H9 (cell line): ENCODE results near the gene FAM25A. TPM values are rescaled to one million over a fixed set of nuclear protein-coding genes. Genes with fewer than 3 reads are reported as not detected.

ENCODE experiments used
- DNase-seq: peaks from one replicate; pipeline ENCODE4 v3.0.0-alpha.2; 2017
- H2AFZ ChIP-seq: one replicate; pipeline ENCODE4 v1.6.1; 2013; ENCODE audit warnings: mild to moderate bottlenecking, low read length, control low read depth, moderate library complexity
- H2AK5ac ChIP-seq: 2 replicates; pipeline ENCODE4 v1.6.1; 2013; ENCODE audit warnings: low read length, control low read depth, mixed read lengths; ENCODE audit not compliant: insufficient read length
- H2BK120ac ChIP-seq: one replicate; pipeline ENCODE4 v1.6.1; 2013; ENCODE audit warnings: low read depth, mild to moderate bottlenecking, low read length, control low read depth, inconsistent platforms; ENCODE audit not compliant: poor library complexity, severe bottlenecking
- H2BK12ac ChIP-seq: 2 replicates; pipeline ENCODE4 v1.6.1; 2013; ENCODE audit warnings: low read length, control low read depth, mixed read lengths, low read depth; ENCODE audit not compliant: insufficient read length
- H2BK15ac ChIP-seq: 2 replicates; pipeline ENCODE4 v1.6.1; 2013; ENCODE audit warnings: low read depth, low read length, control low read depth
- H2BK20ac ChIP-seq: one replicate; pipeline ENCODE4 v1.6.1; 2013; ENCODE audit warnings: low read depth, mild to moderate bottlenecking, low read length, control low read depth, inconsistent platforms; ENCODE audit not compliant: poor library complexity, severe bottlenecking
- H2BK5ac ChIP-seq: 2 replicates; pipeline ENCODE4 v1.6.1; 2013; ENCODE audit warnings: low read length, control low read depth, mixed read lengths; ENCODE audit not compliant: insufficient read length
- H3K14ac ChIP-seq: 2 replicates; pipeline ENCODE4 v1.6.1; 2013; ENCODE audit warnings: low read length, control low read depth; ENCODE audit not compliant: insufficient read depth
- H3K18ac ChIP-seq: 2 replicates; pipeline ENCODE4 v1.6.1; 2013; ENCODE audit warnings: low read depth, mild to moderate bottlenecking, mixed read lengths, low read length, control low read depth; ENCODE audit not compliant: insufficient read length
- H3K23ac ChIP-seq: 2 replicates; pipeline ENCODE4 v1.6.1; 2013; ENCODE audit warnings: low read length, control low read depth, mixed read lengths, low read depth; ENCODE audit not compliant: insufficient read length
- H3K23me2 ChIP-seq: 2 replicates; pipeline ENCODE4 v1.6.1; 2013; ENCODE audit warnings: low read depth, mild to moderate bottlenecking, mixed read lengths, low read length, control low read depth; ENCODE audit not compliant: insufficient read length, poor library complexity, severe bottlenecking
- H3K27ac ChIP-seq: 2 replicates; pipeline ENCODE4 v1.5.1; 2013; ENCODE audit warnings: low read length, control low read depth, mixed read lengths, low read depth; ENCODE audit not compliant: insufficient read length
- H3K27me3 ChIP-seq: 2 replicates; pipeline ENCODE4 v1.6.1; 2013; ENCODE audit warnings: low read length, control low read depth, inconsistent platforms; ENCODE audit not compliant: insufficient read depth
- H3K4ac ChIP-seq: 2 replicates; pipeline ENCODE4 v1.6.1; 2013; ENCODE audit warnings: low read depth, mild to moderate bottlenecking, control low read depth, inconsistent platforms, low read length, moderate library complexity
- H3K4me1 ChIP-seq: 2 replicates; pipeline ENCODE4 v1.6.1; 2013; ENCODE audit warnings: low read length, control low read depth, inconsistent platforms; ENCODE audit not compliant: insufficient read depth
- H3K4me2 ChIP-seq: 2 replicates; pipeline ENCODE4 v1.6.1; 2013; ENCODE audit warnings: low read length, control low read depth, mixed read lengths; ENCODE audit not compliant: insufficient read length, insufficient read depth
- H3K56ac ChIP-seq: 2 replicates; pipeline ENCODE4 v1.6.1; 2013; ENCODE audit warnings: low read depth, mild to moderate bottlenecking, mixed read lengths, low read length, control low read depth; ENCODE audit not compliant: insufficient read length
- H3K79me1 ChIP-seq: 2 replicates; pipeline ENCODE4 v1.6.1; 2013; ENCODE audit warnings: low read depth, mild to moderate bottlenecking, moderate library complexity, low read length, control low read depth, inconsistent platforms; ENCODE audit not compliant: insufficient read depth, poor library complexity, severe bottlenecking
- H3K79me2 ChIP-seq: 2 replicates; pipeline ENCODE4 v1.6.1; 2013; ENCODE audit warnings: low read length, control low read depth, inconsistent platforms; ENCODE audit not compliant: insufficient read depth
- H3K9ac ChIP-seq: 2 replicates; pipeline ENCODE4 v1.6.1; 2013; ENCODE audit warnings: low read length, control low read depth, mixed read lengths; ENCODE audit not compliant: insufficient read length; ENCODE audit errors: extremely low read depth
- H3K9me3 ChIP-seq: one replicate; pipeline ENCODE4 v1.6.1; 2013; ENCODE audit warnings: low read depth, low read length, inconsistent platforms; ENCODE audit not compliant: control insufficient read depth
- H3T11ph ChIP-seq: one replicate; pipeline ENCODE4 v1.6.1; 2013; ENCODE audit warnings: mild to moderate bottlenecking, low read length, control low read depth, inconsistent platforms
- H4K20me1 ChIP-seq: one replicate; pipeline ENCODE4 v1.6.1; 2013; ENCODE audit not compliant: control insufficient read depth, insufficient read length, insufficient read depth
- H4K5ac ChIP-seq: 2 replicates; pipeline ENCODE4 v1.6.1; 2013; ENCODE audit warnings: low read depth, mild to moderate bottlenecking, mixed read lengths, low read length, control low read depth; ENCODE audit not compliant: insufficient read length
- H4K8ac ChIP-seq: replicated peaks from 2 replicates; pipeline ENCODE4 v1.6.1; 2013; ENCODE audit warnings: low read length, control low read depth, mixed read lengths, low read depth; ENCODE audit not compliant: insufficient read length
- H4K91ac ChIP-seq: 2 replicates; pipeline ENCODE4 v1.6.1; 2013; ENCODE audit warnings: low read depth, mild to moderate bottlenecking, moderate library complexity, mixed read lengths, low read length, control low read depth; ENCODE audit not compliant: insufficient read length
- H3K27ac Mint-ChIP-seq, 3 experiments: 2 replicates in 2 of 3; 3 replicates in 1 of 3; pipeline ENCODE4 v1.8.0; 2020 to 2021; ENCODE audit warnings: mixed read lengths in 3 of 3, mild to moderate bottlenecking in 1 of 3, moderate library complexity in 1 of 3
- H3K27me3 Mint-ChIP-seq: 2 replicates; pipeline ENCODE4 v1.8.0; 2021; ENCODE audit warnings: low read depth, mild to moderate bottlenecking, moderate library complexity, mixed read lengths
- H3K36me3 Mint-ChIP-seq, 3 experiments: 2 replicates in 2 of 3; 3 replicates in 1 of 3; pipeline ENCODE4 v1.8.0; 2020 to 2021; ENCODE audit warnings: low read depth in 3 of 3, mixed read lengths in 3 of 3; ENCODE audit not compliant: insufficient read depth in 1 of 3
- H3K4me1 Mint-ChIP-seq, 2 experiments: 2 replicates each; pipeline ENCODE4 v1.8.0; 2020; ENCODE audit warnings: mixed read lengths in 2 of 2
- H3K4me3 Mint-ChIP-seq, 2 experiments: 2 replicates in 1 of 2; 3 replicates in 1 of 2; pipeline ENCODE4 v1.8.0; 2020 to 2021; ENCODE audit warnings: mild to moderate bottlenecking in 2 of 2, mixed read lengths in 2 of 2, moderate library complexity in 1 of 2
- H3K9me3 Mint-ChIP-seq, 2 experiments: 2 replicates in 1 of 2; 3 replicates in 1 of 2; pipeline ENCODE4 v1.8.0; 2020; ENCODE audit warnings: mild to moderate bottlenecking in 2 of 2, mixed read lengths in 2 of 2, moderate library complexity in 1 of 2
- WGBS: extraction: QIAGEN DNeasy Blood & Tissue Kit; methylation state at CpG from one replicate; pipeline ENCODE4 v1.1.7; 2013; ENCODE audit warnings: missing lambda C conversion rate, low lambda C conversion rate, mixed read lengths; ENCODE audit not compliant: insufficient read length; ENCODE audit errors: extremely low coverage; 5-methylcytosine and 5-hydroxymethylcytosine counted together
- total RNA-seq: library from RNA; stranded (reverse); gene quantifications from 2 replicates; pipeline ENCODE4 v1.2.1, GENCODE V29; 2021
- TF ChIP-seq, protein P1 (sequence below): fragments of 200-600 bp; sonication (generic); conservative IDR thresholded peaks from 3 replicates; pipeline ENCODE4 v1.8.0; 2021; ENCODE audit warnings: antibody characterized with exemption, mild to moderate bottlenecking

The FAM25A gene
- total RNA-seq, 1 experiment from 2014 or later = not detected

- H3K79me2 ChIP-seq = no peaks in the 10 kb centered on the region
- no peaks in the 10 kb centered on the region for H3K27me3 Mint-ChIP-seq
- no peak overlapping the region for H3K9ac ChIP-seq
- no peak overlapping the region for H4K8ac ChIP-seq
- H2AK5ac ChIP-seq = no peak overlapping the region
- H2BK15ac ChIP-seq = no peak overlapping the region
- H3K9me3 ChIP-seq = no peaks in the 10 kb centered on the region
- H3K27me3 ChIP-seq = no peaks in the 10 kb centered on the region
- TF ChIP-seq, protein P1, sequence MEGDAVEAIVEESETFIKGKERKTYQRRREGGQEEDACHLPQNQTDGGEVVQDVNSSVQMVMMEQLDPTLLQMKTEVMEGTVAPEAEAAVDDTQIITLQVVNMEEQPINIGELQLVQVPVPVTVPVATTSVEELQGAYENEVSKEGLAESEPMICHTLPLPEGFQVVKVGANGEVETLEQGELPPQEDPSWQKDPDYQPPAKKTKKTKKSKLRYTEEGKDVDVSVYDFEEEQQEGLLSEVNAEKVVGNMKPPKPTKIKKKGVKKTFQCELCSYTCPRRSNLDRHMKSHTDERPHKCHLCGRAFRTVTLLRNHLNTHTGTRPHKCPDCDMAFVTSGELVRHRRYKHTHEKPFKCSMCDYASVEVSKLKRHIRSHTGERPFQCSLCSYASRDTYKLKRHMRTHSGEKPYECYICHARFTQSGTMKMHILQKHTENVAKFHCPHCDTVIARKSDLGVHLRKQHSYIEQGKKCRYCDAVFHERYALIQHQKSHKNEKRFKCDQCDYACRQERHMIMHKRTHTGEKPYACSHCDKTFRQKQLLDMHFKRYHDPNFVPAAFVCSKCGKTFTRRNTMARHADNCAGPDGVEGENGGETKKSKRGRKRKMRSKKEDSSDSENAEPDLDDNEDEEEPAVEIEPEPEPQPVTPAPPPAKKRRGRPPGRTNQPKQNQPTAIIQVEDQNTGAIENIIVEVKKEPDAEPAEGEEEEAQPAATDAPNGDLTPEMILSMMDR = no peak
- H2BK20ac ChIP-seq = no peak overlapping the region
- no peak overlapping the region for H3K18ac ChIP-seq
- no peak overlapping the region for H2BK120ac ChIP-seq
- H3K23ac ChIP-seq = no peak overlapping the region
- DNase-seq = no peak
- no CpG with 5 or more reads among the region's 28 CpGs for WGBS
- no peak overlapping the region for H2BK12ac ChIP-seq
- no peak overlapping the region for H3K27ac ChIP-seq
- no peak overlapping the region for H3K4me2 ChIP-seq
- H3T11ph ChIP-seq = no peak overlapping the region
- H3K4ac ChIP-seq = no peak overlapping the region
- H3K23me2 ChIP-seq = no peaks in the 10 kb centered on the region
- H3K4me1 ChIP-seq = no peaks in the 10 kb centered on the region; the same call in 1 of the 2 replicates
- H4K20me1 ChIP-seq = no peaks in the 10 kb centered on the region
- H4K5ac ChIP-seq = no peak overlapping the region
- H3K27ac Mint-ChIP-seq = no peak overlapping the region
- H3K14ac ChIP-seq = no peak overlapping the region
- H3K9me3 Mint-ChIP-seq = peaks cover 12 to 15% of the 10 kb centered on the region in 2 experiments
- H3K4me1 Mint-ChIP-seq = peaks cover 0 to 3% of the 10 kb centered on the region in 2 experiments; a peak in 2 of 4 replicates
- H2BK5ac ChIP-seq = no peak overlapping the region
- no peak overlapping the region for H4K91ac ChIP-seq
- no peak overlapping the region for H3K4me3 Mint-ChIP-seq
- no peak overlapping the region for H3K56ac ChIP-seq
- no peak overlapping the region for H2AFZ ChIP-seq
- no peaks in the 10 kb centered on the region for H3K79me1 ChIP-seq
- H3K36me3 Mint-ChIP-seq = peaks cover 6 to 12% (median 7%) of the 10 kb centered on the region in 3 experiments
These were observed 11.0 kb downstream of the FAM25A start for GRCh38 chr10:87030912-87031635.
